HG03108 (cell line): ENCODE data around the gene RUFY1.
"Not testable (repeated sequence)": the region's sequence is repeated elsewhere in the genome, so short reads cannot be mapped to it uniquely, and the experiment has no call there.

Experiments used
- ATAC-seq: cut with Tn5 transposase; IDR thresholded peaks from one replicate; pipeline ENCODE4 v1.9.1; 2021; ENCODE audit warnings: moderate library complexity; ENCODE audit not compliant: unreplicated experiment

RUFY1 gene, protein sequence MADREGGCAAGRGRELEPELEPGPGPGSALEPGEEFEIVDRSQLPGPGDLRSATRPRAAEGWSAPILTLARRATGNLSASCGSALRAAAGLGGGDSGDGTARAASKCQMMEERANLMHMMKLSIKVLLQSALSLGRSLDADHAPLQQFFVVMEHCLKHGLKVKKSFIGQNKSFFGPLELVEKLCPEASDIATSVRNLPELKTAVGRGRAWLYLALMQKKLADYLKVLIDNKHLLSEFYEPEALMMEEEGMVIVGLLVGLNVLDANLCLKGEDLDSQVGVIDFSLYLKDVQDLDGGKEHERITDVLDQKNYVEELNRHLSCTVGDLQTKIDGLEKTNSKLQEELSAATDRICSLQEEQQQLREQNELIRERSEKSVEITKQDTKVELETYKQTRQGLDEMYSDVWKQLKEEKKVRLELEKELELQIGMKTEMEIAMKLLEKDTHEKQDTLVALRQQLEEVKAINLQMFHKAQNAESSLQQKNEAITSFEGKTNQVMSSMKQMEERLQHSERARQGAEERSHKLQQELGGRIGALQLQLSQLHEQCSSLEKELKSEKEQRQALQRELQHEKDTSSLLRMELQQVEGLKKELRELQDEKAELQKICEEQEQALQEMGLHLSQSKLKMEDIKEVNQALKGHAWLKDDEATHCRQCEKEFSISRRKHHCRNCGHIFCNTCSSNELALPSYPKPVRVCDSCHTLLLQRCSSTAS

DNA sequence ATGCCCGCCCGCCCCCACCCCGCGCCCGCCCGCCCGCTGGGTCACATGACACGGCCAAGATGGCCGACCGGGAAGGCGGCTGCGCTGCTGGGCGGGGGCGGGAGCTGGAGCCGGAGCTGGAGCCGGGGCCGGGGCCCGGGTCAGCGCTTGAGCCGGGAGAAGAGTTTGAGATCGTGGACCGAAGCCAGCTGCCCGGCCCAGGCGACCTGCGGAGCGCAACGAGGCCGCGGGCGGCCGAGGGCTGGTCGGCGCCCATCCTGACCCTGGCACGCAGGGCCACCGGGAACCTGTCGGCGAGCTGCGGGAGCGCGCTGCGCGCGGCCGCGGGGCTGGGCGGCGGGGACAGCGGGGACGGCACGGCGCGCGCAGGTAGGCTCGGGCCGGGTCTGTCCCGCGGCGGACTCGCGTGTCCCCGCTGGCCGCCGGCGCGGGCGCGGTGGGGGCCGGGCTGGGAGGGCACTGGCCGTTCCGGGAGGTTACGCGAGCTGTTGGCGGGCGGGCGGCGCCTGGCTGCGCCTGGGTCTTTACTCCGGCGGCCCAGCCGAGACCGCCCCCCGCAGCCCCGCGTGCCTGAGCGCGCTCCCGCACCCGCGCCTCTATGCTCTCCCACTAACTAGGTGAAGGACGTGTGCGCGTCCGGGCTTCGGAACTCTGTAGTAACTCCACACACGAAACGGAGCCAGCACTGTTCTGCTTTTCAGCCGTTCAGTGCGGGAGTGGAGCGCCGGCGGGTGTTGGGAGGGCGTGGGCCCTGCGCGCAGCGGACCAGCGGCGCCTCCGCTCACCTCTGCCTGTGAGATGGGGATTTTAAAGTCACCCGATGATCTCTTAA lies at the start of gene RUFY1:
Gene RUFY1 (plus strand): TSS at position 44 of the 832 bp plus-strand sequence. CDS start 16 bp downstream, at position 60.
- ATAC-seq = peak; percentile 79

DNA sequence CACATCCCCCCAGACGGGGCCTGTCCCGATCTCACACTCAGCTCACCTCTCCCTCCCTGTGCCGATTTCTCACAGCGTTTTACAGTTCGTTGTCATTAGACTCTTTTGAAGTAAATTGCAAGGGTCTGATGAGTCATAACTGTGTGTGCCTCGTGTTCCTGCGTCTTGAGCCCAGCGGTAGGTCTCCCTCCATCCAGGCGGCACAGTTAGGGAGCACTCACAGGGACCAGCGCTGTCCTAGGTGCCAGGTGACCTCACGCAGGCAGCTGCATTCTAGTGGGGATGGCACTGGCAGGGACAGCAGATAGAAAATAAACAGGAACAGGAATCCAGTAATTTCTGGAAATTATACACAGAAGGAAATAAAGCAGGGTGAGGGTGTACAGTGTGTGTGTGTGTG lies 48.4 kb upstream of the RUFY1 start:
- not testable (repeated sequence) for ATAC-seq

- not testable (repeated sequence) for ATAC-seq
These were observed 47.9 kb upstream of the RUFY1 start for GRCh38 chr5:179502420-179502819.

- no peak for ATAC-seq
These were observed 46.2 kb upstream of the RUFY1 start for GRCh38 chr5:179504191-179504590.

DNA sequence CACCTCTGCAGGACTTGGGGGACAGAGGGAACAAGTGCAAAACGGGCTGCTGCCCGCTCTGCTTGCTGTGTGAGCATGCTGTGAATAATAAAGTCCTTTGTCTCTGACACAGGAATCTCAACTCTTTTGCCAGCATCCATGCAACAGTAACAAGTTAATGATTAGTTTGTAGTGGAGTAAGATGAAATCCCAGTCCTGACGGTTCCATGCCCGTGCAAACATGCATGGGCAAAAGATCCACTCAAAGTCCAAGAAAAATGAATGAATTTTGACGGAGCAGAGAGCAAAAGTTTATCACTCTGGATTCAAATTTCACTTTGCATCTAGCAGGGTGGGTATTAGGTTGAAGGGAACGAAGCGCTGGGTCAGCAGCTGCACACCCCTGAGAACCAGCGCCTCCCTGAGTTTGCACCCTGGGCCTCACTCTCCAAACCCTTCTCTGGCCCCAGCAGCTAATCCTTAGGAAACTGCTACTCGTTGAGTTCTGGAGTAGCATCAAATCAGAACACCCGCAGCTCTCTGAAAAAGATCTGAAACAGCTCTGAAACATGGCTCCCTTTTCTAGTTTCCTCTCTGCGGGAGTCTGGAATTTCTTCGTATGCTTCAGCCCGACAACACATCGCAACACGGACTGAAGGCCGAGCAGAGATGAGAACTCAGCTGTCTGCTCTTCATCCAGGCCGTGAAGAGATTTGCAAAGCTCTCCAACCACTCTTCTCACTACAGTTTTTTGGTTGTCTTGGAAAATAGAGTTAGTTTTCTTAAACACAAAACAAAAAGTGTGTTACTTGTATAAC lies 45.6 kb upstream of the RUFY1 start:
- ATAC-seq = no peak

DNA sequence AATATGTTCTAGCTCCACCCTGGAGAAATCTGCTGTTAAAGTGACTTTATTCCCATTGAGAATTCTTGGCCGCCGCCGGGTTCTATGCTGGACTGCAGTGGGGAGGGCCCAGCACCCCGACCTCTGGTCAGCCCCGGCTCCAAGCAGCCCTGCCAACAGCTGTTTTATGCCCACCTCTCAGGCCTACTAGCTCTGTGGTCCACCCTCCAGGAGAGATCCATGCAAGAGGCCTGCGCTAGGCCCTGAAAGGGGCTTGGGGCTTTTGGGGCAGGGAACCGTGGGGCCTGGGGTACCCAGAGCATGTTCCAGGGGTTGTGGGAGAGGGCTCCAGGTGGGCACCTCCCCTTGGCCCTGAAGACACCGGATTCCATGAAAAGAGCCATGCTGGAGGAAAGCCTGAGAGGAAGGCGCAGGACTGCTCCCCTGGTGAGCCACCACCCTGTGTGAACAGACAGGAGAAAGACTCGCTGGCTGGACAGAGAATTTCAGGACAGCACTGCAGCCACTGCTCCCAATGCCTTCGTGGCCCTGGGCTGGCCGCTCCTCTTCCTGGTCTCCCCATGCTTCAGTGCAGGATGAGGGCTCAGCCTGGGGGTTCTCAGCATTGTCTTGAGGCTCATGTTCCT lies 44.6 kb upstream of the RUFY1 start:
- no peak for ATAC-seq

DNA sequence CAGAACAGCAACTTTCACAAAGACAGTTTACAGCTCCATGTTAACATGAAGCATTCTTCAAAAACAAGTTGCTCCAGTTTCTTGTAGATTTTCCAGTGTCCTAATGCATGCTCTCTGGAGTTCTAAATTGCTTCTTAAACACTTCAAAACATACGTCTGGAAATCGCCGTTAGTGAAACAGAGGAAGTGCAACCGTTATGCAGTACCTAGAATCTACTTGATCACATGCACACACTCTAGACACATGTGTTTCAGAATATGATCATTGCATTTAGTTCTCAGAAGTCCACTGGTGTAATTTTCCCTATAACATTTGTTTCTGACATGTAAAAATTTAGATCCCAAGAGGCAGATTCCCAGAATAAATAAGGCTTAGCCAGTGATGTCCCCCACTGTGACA lies 41.1 kb upstream of the RUFY1 start:
- ATAC-seq = no peak

DNA sequence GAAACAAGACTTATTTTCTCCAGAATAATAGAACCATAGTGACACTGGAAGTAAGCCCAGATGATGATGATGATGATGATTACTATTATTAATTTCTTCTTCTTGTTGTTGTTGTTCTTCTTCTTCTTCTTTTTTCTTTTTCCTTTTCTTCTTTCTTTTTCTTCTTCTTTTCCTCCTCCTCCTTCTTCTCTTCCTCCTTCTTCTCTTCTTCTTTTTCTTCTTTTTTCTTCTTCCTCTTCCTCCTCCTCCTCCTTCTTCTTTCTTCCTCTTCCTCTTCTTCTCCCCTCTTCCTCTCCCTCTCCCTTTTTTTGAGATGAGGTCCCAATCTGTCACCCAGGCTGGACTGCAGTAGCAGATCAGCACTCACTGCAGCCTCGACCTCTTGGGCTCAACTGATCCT lies 40.5 kb upstream of the RUFY1 start:
- ATAC-seq = no peak

GRCh38 chr5:179512452-179513000 lies 37.8 kb upstream of the RUFY1 start:
- no peak for ATAC-seq

DNA sequence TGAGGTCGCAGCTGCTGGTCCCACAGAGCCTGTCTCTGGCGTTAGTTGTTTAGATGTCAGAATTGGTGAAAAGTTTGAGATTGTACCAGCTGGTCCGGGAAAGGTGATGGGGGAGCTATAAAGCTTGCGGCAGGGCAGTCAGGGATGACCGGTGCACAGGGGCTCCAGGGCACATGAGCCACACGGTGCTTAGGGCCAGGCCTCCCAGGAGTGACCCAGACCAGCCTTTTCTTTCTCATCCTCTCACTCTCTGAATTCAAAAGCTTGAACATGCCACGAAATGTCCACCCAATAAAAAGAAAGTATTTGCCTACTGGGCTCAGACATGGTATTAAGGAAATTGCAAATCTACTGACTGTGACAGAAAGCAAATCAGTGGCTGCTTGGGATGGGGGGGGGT lies 34.9 kb upstream of the RUFY1 start:
- not testable (repeated sequence) for ATAC-seq

GRCh38 chr5:179516221-179516620 lies 34.1 kb upstream of the RUFY1 start:
- ATAC-seq = no peak

GRCh38 chr5:179517746-179518145 lies 32.6 kb upstream of the RUFY1 start:
- not testable (repeated sequence) for ATAC-seq

- not testable (repeated sequence) for ATAC-seq
These were observed 32.0 kb upstream of the RUFY1 start for GRCh38 chr5:179518369-179518768.

- not testable (repeated sequence) for ATAC-seq
These were observed 30.8 kb upstream of the RUFY1 start for GRCh38 chr5:179519416-179520070.

GRCh38 chr5:179522107-179522506 lies 28.2 kb upstream of the RUFY1 start:
- ATAC-seq = not testable (repeated sequence)

- ATAC-seq = no peak
These were observed 23.4 kb upstream of the RUFY1 start for GRCh38 chr5:179526978-179527377.

DNA sequence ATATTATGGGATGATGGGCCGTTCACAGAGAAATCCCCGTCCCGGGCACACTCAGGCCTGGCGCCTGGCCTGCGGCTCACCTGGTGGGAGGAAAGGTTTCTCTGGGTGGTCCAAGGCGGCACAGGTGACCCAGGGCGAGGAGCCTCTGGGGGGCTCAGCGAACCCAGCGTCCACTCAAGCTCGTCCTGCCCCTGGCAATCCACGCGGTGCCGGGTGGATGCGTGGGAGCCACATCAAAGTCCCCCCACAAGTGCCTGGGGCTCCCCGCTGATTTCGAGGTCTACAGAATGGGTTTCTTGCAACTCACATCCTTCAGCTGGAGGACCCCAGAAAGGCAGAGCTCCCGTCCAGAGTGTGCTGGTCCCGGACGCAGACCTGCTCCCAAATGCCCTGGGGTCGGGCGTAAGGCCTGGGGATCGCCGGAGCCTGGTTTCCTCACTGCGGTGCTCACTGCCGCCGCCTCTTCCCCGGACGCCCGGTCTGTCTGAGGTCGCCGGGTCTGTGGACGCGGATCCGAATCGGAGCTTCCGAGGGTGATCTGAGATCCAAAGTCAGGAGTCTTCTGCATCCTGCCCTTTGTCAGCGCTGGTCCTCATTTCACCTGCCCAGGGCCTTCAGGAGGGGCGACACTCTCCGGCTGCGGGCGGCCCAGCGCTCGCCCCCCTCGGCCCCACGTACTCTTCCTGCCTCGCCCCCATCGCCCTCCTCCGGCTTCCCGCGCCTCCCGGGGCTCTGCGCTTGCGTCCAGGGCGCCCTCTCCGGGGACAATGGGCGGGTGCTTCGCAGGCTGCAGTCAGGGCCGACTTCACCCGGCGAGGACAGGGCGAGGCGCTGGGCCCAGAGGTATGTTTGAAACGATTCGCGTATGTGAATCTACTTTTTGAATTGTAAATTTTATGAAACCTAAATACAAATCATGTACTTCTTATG lies 20.0 kb upstream of the RUFY1 start:
- ATAC-seq = peak; percentile 67

DNA sequence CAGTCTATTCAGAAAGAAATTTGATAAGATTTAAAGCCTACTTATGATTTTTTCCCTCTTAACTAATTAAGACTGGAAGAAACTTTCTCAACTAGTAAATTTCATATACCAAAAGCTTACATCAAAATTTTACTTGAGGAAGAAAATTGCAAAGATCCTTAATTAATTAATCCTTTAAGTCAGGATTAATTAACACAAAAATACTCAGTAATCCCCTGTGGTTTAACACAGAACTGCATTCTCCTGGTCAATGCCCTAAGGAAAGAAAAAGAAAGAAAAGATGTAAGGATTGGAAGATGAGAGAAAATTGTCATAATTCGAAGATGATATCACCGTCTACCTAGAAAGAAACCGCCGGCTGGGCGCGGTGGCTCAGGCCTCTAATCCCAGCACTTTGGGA lies 17.3 kb upstream of the RUFY1 start:
- no peak for ATAC-seq
